ENCODE measurements around the gene SLC25A25. TPM values are rescaled to one million over a fixed set of nuclear protein-coding genes. Genes with fewer than 3 reads are reported as not detected.
"Not testable (repeated sequence)": the region's sequence is repeated elsewhere in the genome, so short reads cannot be mapped to it uniquely, and the experiment has no call there.

SLC25A25 gene
- total RNA-seq, 1 experiment from 2014 or later, result 23.7 TPM

DNA sequence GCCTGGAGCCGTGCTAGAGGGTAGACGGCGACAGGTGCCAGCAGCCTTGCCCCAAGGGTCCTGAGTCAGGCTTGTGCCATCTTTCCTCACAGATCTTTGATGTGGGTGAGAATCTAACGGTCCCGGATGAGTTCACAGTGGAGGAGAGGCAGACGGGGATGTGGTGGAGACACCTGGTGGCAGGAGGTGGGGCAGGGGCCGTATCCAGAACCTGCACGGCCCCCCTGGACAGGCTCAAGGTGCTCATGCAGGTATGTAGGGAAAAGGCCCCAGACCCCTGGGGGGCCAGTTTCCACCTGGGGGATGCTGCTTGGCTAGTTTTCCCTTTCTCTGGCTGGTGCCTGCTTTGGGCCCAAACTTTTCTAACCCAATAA, 35.5 kb downstream of the SLC25A25 start:
- Histone ChIP-seq H3K4me3 (ENCODE audit: insufficient read depth, low read depth, low read length) (no peak overlapping the region), H3K36me3 (replicated peaks; ENCODE audit: control insufficient read depth, insufficient read depth, low read length) (peaks cover 37% of the 10 kb centered on the region), H3K27me3 (ENCODE audit: control insufficient read depth, insufficient read depth, low read length) (no peaks in the 10 kb centered on the region)
- DNase-seq, result peak; percentile 81

DNA sequence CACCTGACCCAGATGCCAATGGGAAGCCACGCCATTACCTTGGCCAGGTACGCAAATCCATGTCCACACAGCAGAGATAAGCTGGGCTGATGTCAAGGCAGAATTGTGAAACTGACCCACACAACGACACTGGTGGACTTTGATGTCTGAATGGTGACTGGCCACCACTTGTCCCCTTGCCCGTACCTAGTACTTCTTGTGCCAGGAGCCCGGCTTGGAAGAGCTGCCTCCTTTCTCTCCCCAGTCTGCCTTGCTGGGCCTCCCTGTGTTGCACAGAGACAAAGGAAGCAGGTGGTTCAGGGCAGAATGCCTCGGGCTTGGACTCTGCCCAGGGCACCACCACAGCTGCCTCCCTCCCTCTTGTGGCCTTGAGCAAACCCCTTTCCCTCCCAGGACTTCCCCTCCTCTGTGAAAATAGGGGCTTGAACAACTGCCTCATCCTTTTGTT, 36.2 kb downstream of the SLC25A25 start:
- Histone ChIP-seq H3K4me3 (ENCODE audit: insufficient read depth, low read depth, low read length) (no peak overlapping the region), H3K36me3 (replicated peaks; ENCODE audit: control insufficient read depth, insufficient read depth, low read length) (peaks cover 37% of the 10 kb centered on the region), H3K27me3 (ENCODE audit: control insufficient read depth, insufficient read depth, low read length) (no peaks in the 10 kb centered on the region)
- no peak for DNase-seq

DNA sequence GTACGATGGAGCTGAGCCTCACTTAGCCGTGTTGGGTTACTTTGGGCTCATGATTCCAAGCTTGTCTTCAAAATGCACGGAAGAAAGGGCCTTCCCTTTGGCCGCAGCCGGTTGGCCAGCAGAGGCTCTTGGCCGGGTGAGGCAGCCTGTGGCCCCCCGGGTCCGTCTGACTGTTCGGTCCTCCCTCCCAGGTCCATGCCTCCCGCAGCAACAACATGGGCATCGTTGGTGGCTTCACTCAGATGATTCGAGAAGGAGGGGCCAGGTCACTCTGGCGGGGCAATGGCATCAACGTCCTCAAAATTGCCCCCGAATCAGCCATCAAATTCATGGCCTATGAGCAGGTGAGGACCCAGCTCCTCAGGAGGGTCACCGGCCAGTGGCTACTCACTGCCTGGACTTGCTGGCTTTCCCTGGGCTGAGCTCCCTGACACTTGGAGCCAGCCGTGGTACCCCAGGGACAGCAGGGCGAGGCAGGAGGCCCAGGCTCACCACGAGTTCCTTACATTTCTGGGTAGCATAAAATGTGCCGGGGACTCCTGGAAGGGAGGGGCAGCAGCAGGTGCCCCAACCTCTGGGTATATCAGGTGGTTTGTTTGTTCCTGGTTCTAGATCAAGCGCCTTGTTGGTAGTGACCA, 37.6 kb downstream of the SLC25A25 start:
- Histone ChIP-seq H3K4me3 (ENCODE audit: insufficient read depth, low read depth, low read length) (no peak overlapping the region), H3K36me3 (replicated peaks; ENCODE audit: control insufficient read depth, insufficient read depth, low read length) (peaks cover 36% of the 10 kb centered on the region), H3K27me3 (ENCODE audit: control insufficient read depth, insufficient read depth, low read length) (no peaks in the 10 kb centered on the region)
- DNase-seq, result peak; percentile 26

DNA sequence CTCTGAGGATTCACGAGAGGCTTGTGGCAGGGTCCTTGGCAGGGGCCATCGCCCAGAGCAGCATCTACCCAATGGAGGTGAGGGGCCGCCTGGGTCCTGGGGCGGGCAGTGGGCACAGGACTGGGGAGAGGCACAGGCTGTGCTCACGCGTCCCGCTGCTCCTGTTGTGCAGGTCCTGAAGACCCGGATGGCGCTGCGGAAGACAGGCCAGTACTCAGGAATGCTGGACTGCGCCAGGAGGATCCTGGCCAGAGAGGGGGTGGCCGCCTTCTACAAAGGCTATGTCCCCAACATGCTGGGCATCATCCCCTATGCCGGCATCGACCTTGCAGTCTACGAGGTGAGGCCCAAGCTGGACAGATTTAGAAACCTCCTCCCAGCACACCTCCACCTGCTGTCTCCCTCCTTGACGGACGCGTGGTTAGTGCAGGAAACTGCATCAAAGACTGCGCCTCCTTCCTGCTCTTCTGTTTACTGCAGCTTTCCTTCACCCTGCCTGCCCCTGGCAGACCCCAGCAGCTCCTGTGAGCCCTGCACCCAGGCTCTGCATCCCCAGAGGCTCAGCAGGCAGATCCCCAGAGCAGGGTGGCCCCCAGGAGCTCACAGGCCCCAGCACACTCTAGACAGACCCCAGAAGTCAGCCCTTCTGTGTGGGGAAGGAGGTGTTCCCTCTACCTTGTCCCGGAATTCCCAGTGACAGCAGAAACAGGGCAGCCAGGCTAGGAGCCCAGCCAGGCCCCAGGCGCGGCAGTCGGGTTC, 38.3 kb downstream of the SLC25A25 start:
- no peaks in the 10 kb centered on the region for H3K27me3 ChIP-seq (ENCODE audit: control insufficient read depth, insufficient read depth, low read length)
- DNase-seq, result peak; percentile 60
- peaks cover 33% of the 10 kb centered on the region for H3K36me3 ChIP-seq (replicated peaks; ENCODE audit: control insufficient read depth, insufficient read depth, low read length)
- no peak overlapping the region for H3K4me3 ChIP-seq (ENCODE audit: insufficient read depth, low read depth, low read length)

DNA sequence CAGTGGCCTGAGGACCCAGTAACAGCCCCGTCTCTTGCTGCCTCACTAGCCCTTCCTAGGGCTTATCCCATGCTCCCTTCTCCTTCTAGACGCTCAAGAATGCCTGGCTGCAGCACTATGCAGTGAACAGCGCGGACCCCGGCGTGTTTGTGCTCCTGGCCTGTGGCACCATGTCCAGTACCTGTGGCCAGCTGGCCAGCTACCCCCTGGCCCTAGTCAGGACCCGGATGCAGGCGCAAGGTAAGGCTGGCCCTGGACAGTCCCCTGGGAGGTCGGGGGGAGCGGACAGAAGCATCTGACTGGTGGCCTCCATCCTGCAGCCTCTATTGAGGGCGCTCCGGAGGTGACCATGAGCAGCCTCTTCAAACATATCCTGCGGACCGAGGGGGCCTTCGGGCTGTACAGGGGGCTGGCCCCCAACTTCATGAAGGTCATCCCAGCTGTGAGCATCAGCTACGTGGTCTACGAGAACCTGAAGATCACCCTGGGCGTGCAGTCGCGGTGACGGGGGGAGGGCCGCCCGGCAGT, 39.0 kb downstream of the SLC25A25 start:
- Histone ChIP-seq H3K36me3 (replicated peaks; ENCODE audit: control insufficient read depth, insufficient read depth, low read length) (peaks cover 28% of the 10 kb centered on the region), H3K27me3 (ENCODE audit: control insufficient read depth, insufficient read depth, low read length) (no peaks in the 10 kb centered on the region), H3K4me3 (ENCODE audit: insufficient read depth, low read depth, low read length) (no peak overlapping the region)
- peak; percentile 46 for DNase-seq

DNA sequence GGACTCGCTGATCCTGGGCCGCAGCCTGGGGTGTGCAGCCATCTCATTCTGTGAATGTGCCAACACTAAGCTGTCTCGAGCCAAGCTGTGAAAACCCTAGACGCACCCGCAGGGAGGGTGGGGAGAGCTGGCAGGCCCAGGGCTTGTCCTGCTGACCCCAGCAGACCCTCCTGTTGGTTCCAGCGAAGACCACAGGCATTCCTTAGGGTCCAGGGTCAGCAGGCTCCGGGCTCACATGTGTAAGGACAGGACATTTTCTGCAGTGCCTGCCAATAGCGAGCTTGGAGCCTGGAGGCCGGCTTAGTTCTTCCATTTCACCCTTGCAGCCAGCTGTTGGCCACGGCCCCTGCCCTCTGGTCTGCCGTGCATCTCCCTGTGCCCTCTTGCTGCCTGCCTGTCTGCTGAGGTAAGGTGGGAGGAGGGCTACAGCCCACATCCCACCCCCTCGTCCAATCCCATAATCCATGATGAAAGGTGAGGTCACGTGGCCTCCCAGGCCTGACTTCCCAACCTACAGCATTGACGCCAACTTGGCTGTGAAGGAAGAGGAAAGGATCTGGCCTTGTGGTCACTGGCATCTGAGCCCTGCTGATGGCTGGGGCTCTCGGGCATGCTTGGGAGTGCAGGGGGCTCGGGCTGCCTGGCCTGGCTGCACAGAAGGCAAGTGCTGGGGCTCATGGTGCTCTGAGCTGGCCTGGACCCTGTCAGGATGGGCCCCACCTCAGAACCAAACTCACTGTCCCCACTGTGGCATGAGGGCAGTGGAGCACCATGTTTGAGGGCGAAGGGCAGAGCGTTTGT, 39.6 kb downstream of the SLC25A25 start:
- peaks cover 22% of the 10 kb centered on the region for H3K36me3 ChIP-seq (replicated peaks; ENCODE audit: control insufficient read depth, insufficient read depth, low read length)
- H3K27me3 ChIP-seq (ENCODE audit: control insufficient read depth, insufficient read depth, low read length), result no peaks in the 10 kb centered on the region
- H3K4me3 ChIP-seq (ENCODE audit: insufficient read depth, low read depth, low read length), result no peak overlapping the region
- DNase-seq, result peak; percentile 39

DNA sequence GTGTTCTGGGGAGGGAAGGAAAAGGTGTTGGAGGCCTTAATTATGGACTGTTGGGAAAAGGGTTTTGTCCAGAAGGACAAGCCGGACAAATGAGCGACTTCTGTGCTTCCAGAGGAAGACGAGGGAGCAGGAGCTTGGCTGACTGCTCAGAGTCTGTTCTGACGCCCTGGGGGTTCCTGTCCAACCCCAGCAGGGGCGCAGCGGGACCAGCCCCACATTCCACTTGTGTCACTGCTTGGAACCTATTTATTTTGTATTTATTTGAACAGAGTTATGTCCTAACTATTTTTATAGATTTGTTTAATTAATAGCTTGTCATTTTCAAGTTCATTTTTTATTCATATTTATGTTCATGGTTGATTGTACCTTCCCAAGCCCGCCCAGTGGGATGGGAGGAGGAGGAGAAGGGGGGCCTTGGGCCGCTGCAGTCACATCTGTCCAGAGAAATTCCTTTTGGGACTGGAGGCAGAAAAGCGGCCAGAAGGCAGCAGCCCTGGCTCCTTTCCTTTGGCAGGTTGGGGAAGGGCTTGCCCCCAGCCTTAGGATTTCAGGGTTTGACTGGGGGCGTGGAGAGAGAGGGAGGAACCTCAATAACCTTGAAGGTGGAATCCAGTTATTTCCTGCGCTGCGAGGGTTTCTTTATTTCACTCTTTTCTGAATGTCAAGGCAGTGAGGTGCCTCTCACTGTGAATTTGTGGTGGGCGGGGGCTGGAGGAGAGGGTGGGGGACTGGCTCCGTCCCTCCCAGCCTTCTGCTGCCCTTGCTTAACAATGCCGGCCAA, 40.4 kb downstream of the SLC25A25 start:
- peaks cover 20% of the 10 kb centered on the region for H3K36me3 ChIP-seq (replicated peaks; ENCODE audit: control insufficient read depth, insufficient read depth, low read length)
- no peaks in the 10 kb centered on the region for H3K27me3 ChIP-seq (ENCODE audit: control insufficient read depth, insufficient read depth, low read length)
- peak; percentile 51 for DNase-seq
- no peak overlapping the region for H3K4me3 ChIP-seq (ENCODE audit: insufficient read depth, low read depth, low read length)

DNA sequence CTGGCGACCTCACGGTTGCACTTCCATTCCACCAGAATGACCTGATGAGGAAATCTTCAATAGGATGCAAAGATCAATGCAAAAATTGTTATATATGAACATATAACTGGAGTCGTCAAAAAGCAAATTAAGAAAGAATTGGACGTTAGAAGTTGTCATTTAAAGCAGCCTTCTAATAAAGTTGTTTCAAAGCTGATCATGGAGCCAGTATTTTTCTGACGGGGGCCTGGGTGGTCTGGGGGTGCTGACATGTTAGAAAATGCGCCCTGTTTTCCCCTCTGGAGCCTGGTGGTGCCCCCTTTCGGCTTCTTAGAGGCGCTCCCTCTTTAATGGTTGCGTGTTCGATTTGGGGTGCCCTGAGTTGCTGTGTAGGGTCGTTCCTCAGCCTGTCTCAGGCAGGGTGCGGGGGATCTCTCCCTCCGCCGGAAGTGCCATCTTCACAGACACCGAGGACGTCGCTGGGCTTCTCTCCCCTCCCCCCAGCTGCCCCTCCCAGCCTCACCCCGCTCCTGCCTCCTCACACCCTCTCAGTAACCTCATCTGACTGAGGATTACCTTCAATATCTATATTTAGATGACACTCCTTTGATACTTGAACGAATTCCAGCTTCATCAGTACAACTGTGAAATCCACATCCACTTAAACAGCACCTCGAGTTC, 41.1 kb downstream of the SLC25A25 start:
- Histone ChIP-seq H3K36me3 (replicated peaks; ENCODE audit: control insufficient read depth, insufficient read depth, low read length) (peaks cover 17% of the 10 kb centered on the region), H3K27me3 (ENCODE audit: control insufficient read depth, insufficient read depth, low read length) (no peaks in the 10 kb centered on the region), H3K4me3 (ENCODE audit: insufficient read depth, low read depth, low read length) (no peak overlapping the region)
- peak; percentile 66 for DNase-seq

DNA sequence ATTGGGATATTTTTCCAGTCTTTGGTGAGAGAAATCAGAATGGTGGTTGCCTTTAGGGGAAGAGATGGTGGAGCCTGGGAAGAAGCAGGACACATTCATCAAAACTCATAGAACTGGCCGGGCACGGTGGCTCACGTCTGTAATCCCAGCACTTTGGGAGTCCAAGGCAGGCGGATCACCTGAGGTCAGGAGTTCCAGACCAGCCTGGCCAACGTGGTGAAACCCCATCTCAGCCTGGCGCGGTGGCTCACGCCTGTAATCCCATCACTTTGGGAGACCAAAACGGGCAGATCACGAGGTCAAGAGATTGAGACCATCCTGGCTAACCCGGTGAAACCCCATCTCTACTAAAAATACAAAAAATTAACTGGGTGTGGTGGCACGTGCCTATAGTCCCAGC, 43.7 kb downstream of the SLC25A25 start:
- not testable (repeated sequence) for H3K27me3 ChIP-seq (ENCODE audit: control insufficient read depth, insufficient read depth, low read length); DNase-seq

DNA sequence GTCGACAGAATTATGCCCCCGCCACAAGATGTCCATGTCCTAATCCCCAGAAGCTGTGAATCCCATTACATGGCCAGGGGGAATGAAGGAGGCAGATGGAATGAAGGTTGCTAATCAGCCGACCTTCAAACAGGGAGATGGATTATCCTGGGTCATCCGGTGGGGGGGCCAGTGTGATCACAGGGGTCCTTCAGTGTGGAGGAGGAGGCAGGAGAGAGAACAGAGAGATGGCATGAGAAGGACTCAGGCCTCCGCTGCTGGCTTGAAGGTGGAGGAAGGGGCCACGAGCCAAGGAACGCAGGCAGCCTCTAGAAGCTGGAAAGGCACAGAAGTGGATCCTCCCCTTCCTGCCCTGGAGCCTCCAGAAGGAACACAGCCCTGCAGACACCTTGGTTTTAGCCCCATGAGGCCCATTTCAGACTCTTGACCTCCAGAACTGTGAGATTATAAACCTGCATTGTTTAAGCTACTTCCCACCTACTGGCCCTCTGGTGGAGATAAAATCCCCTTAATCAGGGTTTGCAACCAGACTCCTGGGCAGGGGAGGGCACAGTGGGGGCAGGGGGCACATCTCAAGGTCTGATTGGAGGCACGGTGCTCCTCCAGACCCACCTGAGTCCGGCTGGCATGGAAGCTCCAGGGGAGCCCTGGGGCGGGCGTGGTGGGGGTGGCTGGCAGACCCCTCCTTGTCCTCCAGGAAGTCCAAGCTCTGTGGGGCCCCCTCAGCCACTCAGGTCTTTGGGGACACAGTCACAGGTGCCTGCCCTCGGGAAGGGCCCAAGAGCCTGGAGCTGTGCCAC, 45.7 kb downstream of the SLC25A25 start:
- Histone ChIP-seq H3K27me3 (ENCODE audit: control insufficient read depth, insufficient read depth, low read length) (no peaks in the 10 kb centered on the region), H3K4me3 (ENCODE audit: insufficient read depth, low read depth, low read length) (no peak overlapping the region), H3K36me3 (replicated peaks; ENCODE audit: control insufficient read depth, insufficient read depth, low read length) (no peaks in the 10 kb centered on the region)
- DNase-seq, result peak; percentile 36

More for the DNA sequence above, 43.7 kb downstream of the SLC25A25 start:
- H3K4me3 ChIP-seq (ENCODE audit: insufficient read depth, low read depth, low read length); H3K36me3 ChIP-seq (replicated peaks; ENCODE audit: control insufficient read depth, insufficient read depth, low read length): not testable (repeated sequence)

DNA sequence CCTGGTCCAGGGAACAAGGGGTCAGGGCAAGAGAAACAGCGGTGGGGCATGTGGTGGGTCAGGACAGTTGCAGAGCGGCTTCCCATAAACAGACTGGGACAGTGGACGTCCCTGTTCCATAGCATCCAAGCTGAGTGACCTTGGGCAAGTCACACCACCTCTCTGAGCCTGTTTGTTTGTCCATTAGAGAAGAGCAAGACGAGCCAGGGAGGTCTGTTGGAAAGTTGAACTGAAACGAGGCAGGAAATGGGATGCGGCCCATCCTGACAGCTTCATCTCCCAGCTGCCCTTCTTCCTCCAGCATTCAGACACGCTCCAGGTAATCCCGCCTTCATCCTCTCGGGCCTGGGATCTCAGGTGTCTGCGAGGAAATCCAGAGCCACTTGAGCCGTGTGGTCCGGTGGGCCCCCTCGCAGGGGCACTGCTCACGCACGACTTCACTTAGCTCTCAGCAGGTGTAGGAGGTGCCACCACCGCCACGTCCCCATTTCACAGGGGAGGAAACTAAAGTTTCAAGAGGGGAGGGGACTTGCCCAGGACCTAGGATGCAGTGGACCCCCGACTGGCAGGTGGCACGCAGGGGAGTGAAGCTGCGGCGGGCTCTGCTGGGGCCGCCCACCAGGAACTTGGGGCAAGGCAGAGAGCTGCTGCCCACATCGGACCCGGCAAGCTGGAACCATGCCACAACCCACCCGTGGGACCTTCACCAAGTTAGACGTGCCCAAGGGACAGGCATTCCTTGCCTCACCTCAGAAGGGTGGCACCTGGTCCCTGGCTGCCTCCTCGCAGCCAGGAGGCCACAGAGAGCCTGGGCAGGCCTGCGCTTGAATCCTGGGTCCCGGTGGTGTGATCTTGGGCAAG, 46.5 kb downstream of the SLC25A25 start:
- peak; percentile 63 for DNase-seq
- no peaks in the 10 kb centered on the region for H3K27me3 ChIP-seq (ENCODE audit: control insufficient read depth, insufficient read depth, low read length)
- no peaks in the 10 kb centered on the region for H3K36me3 ChIP-seq (replicated peaks; ENCODE audit: control insufficient read depth, insufficient read depth, low read length)
- H3K4me3 ChIP-seq (ENCODE audit: insufficient read depth, low read depth, low read length), result no peak overlapping the region
